Esophagus squamous epithelium (tissue), 4 donors: Measurements from ENCODE around the gene ADORA2A.
"Not testable (repeated sequence)": the region's sequence is repeated elsewhere in the genome, so short reads cannot be mapped to it uniquely, and the experiment has no call there.

Experiments
- CTCF ChIP-seq, 6 experiments: fragments of 450-650 bp in 4 of 6; fragments of 200-600 bp in 2 of 6; sonication (generic) in 2 of 6; IDR thresholded peaks; one replicate each; pipeline ENCODE4 v1.5.1; 2016 to 2019; ENCODE audit warnings: antibody characterized with exemption in 6 of 6, mild to moderate bottlenecking in 4 of 6, moderate library complexity in 4 of 6
- POLR2A ChIP-seq, 4 donors: fragments of 450-650 bp; IDR thresholded peaks; one replicate each; pipeline ENCODE4 v1.6.1; 2017; ENCODE audit warnings: antibody characterized with exemption in 4 of 4, mild to moderate bottlenecking in 4 of 4, moderate library complexity in 3 of 4

- TF ChIP-seq CTCF, POLR2A (IDR thresholded peaks at IDR 0.05): not testable (repeated sequence)
Measured at GRCh38 chr22:24489434-24489833, 62.0 kb downstream of the ADORA2A start.
